A673 (cell line): Measurements from ENCODE around the gene TOR2A. TPM values are rescaled to one million over a fixed set of nuclear protein-coding genes. Genes with fewer than 3 reads are reported as not detected.

ENCODE experiments used
- BruUV-seq: library from RNA; stranded (reverse); fragments of 400-500 nt; replicated peaks from 2 replicates; lab custom pipeline; 2021; lab: Mats Ljungman, UMichigan
- CTCF ChIA-PET: fragments of 300-600 bp; sonication (Branson Sonifier 250); formaldehyde crosslinking; loops from one replicate; lab custom pipeline; 2022; ENCODE audit warnings: antibody characterized with exemption; lab: Charles Lee
- POLR2A ChIA-PET: fragments of 300-600 bp; sonication (Branson Sonifier 250); formaldehyde crosslinking; loops from one replicate; lab custom pipeline; 2022; ENCODE audit warnings: antibody characterized with exemption; ENCODE audit not compliant: low non-redundant PET; lab: Charles Lee
- DNase-seq: peaks from one replicate; pipeline ENCODE4 v3.0.0-alpha.2; 2015; ENCODE audit warnings: low spot score
- H3K27ac ChIP-seq: fragments of 200-600 bp; sonication (generic); 2 replicates; pipeline ENCODE4 v1.5.1; 2016; ENCODE audit warnings: mixed run types, low read depth, mild to moderate bottlenecking, mixed read lengths, antibody characterized with exemption, low read length; ENCODE audit not compliant: poor library complexity, severe bottlenecking
- H3K27me3 ChIP-seq: fragments of 200-600 bp; sonication (generic); replicated peaks from 2 replicates; pipeline ENCODE4 v1.6.1; 2017; ENCODE audit warnings: mixed run types, low read depth, mild to moderate bottlenecking, mixed read lengths, antibody characterized with exemption, low read length; ENCODE audit not compliant: insufficient read depth, poor library complexity
- H3K36me3 ChIP-seq: fragments of 200-600 bp; sonication (generic); 2 replicates; pipeline ENCODE4 v1.6.1; 2016; ENCODE audit warnings: mixed run types, mild to moderate bottlenecking, mixed read lengths, antibody characterized with exemption, low read length; ENCODE audit not compliant: insufficient read depth, poor library complexity, severe bottlenecking
- H3K4me1 ChIP-seq: fragments of 200-600 bp; sonication (generic); 2 replicates; pipeline ENCODE4 v1.6.1; 2017; ENCODE audit warnings: mixed run types, mild to moderate bottlenecking, mixed read lengths, antibody characterized with exemption, low read length; ENCODE audit not compliant: insufficient read depth, poor library complexity, severe bottlenecking
- H3K4me3 ChIP-seq: fragments of 200-600 bp; sonication (generic); 2 replicates; pipeline ENCODE4 v1.5.1; 2016; ENCODE audit warnings: low read depth, mixed run types, mild to moderate bottlenecking, mixed read lengths, low read length; ENCODE audit not compliant: poor library complexity, severe bottlenecking
- H3K9me3 ChIP-seq: fragments of 200-600 bp; sonication (generic); 2 replicates; pipeline ENCODE4 v1.6.1; 2016; ENCODE audit warnings: mixed run types, low read depth, mild to moderate bottlenecking, mixed read lengths, antibody characterized with exemption, low read length; ENCODE audit not compliant: poor library complexity, severe bottlenecking
- CTCF ChIP-seq: fragments of 300-800, 200-600 bp; sonication (generic); conservative IDR thresholded peaks from 2 replicates; pipeline ENCODE4 v1.5.1; 2017; ENCODE audit warnings: low read depth, mild to moderate bottlenecking, antibody characterized with exemption, low read length, moderate library complexity, mixed read lengths
- EZH2 ChIP-seq: fragments of 200-600 bp; sonication (generic); IDR thresholded peaks from 2 replicates; pipeline ENCODE4 v1.6.1; 2017; ENCODE audit warnings: borderline replicate concordance, low read depth, mild to moderate bottlenecking, mixed read lengths, antibody characterized with exemption, low read length; ENCODE audit not compliant: poor library complexity, severe bottlenecking
- intact Hi-C: fragments of 100-400 bp; cut with micrococcal nuclease; formaldehyde crosslinking; loops from one replicate; pipeline ENCODE4 v1.10.0; 2022; ENCODE audit not compliant: unreplicated experiment
- total RNA-seq: library from RNA; stranded (reverse); gene quantifications from 2 replicates; pipeline ENCODE4 v1.2.3, GENCODE V29; 2021

The TOR2A gene
- total RNA-seq, 1 experiment from 2014 or later, result 9.2 TPM

- POLR2A ChIA-PET, result no interaction called here
- CTCF ChIA-PET, result no interaction called here
- Histone ChIP-seq H3K9me3 (no peaks in the 10 kb centered on the region), H3K27me3 (no peaks in the 10 kb centered on the region), H3K4me3 (no peak overlapping the region), H3K4me1 (no peaks in the 10 kb centered on the region), H3K27ac (no peak overlapping the region), H3K36me3 (no peaks in the 10 kb centered on the region)
- no TSS peak for BruUV-seq
- TF ChIP-seq EZH2 (no peak), CTCF (no peak)
- intact Hi-C loops, result no loop called here
- no peak for DNase-seq
Observed at GRCh38 chr9:127692071-127692470, 43.0 kb downstream of the TOR2A start.

GRCh38 chr9:127690735-127691134 is 44.4 kb downstream of the TOR2A start:
- TF ChIP-seq EZH2, result no peak
- TF ChIP-seq CTCF, result no peak
- Histone ChIP-seq H3K4me3 (no peak overlapping the region), H3K27ac (no peak overlapping the region), H3K9me3 (no peaks in the 10 kb centered on the region), H3K36me3 (no peaks in the 10 kb centered on the region), H3K27me3 (no peaks in the 10 kb centered on the region), H3K4me1 (no peaks in the 10 kb centered on the region)
- no TSS peak for BruUV-seq
- CTCF ChIA-PET, result no interaction called here
- intact Hi-C loops, result no loop called here
- POLR2A ChIA-PET, result no interaction called here
- no peak for DNase-seq

GRCh38 chr9:127689329-127690000 is 45.6 kb downstream of the TOR2A start:
- DNase-seq, result no peak
- H3K9me3 ChIP-seq, result no peaks in the 10 kb centered on the region
- intact Hi-C loops, result no loop called here
- ChIA-PET POLR2A (no interaction called here), CTCF (no interaction called here)
- H3K4me1 ChIP-seq, result no peaks in the 10 kb centered on the region
- H3K27me3 ChIP-seq, result no peaks in the 10 kb centered on the region
- TF ChIP-seq EZH2, result no peak
- BruUV-seq, result no TSS peak
- no peak overlapping the region for H3K27ac ChIP-seq
- no peaks in the 10 kb centered on the region for H3K36me3 ChIP-seq
- no peak overlapping the region for H3K4me3 ChIP-seq
